ENCODE data around the gene UST.

The UST gene

GRCh38 chr6:148965287-148965686 is 218.5 kb downstream of the UST start:
- DNase-seq (ENCODE audit: low spot score) = no peak
- in situ Hi-C loops (cut with MboI; ENCODE audit: low pct_unique_long_range_greater_than_20kb, low sequenced_read_pairs, unreplicated experiment) = no loop called here
- no peak for TF ChIP-seq CTCF (IDR thresholded peaks at IDR 0.05; ENCODE audit: extremely low read depth, insufficient read depth, missing control alignments)

- in situ Hi-C loops (cut with MboI; ENCODE audit: low pct_unique_long_range_greater_than_20kb, low sequenced_read_pairs, unreplicated experiment) = no loop called here
Measured at GRCh38 chr6:148967011-148967520, 220.2 kb downstream of the UST start.

GRCh38 chr6:148967541-148967956 is 220.7 kb downstream of the UST start:
- TF ChIP-seq CTCF (IDR thresholded peaks at IDR 0.05; ENCODE audit: extremely low read depth, insufficient read depth, missing control alignments) = no peak
- in situ Hi-C loops (cut with MboI; ENCODE audit: low pct_unique_long_range_greater_than_20kb, low sequenced_read_pairs, unreplicated experiment) = no loop called here
- no peak for DNase-seq (ENCODE audit: low spot score)

More at GRCh38 chr6:148967011-148967520, 220.2 kb downstream of the UST start:
- DNase-seq (ENCODE audit: low spot score) = no peak
- no peak for TF ChIP-seq CTCF (IDR thresholded peaks at IDR 0.05; ENCODE audit: extremely low read depth, insufficient read depth, missing control alignments)

GRCh38 chr6:148968771-148969602 is 222.2 kb downstream of the UST start:
- in situ Hi-C loops (cut with MboI; ENCODE audit: low pct_unique_long_range_greater_than_20kb, low sequenced_read_pairs, unreplicated experiment) = no loop called here
- DNase-seq (ENCODE audit: low spot score) = no peak
- no peak for TF ChIP-seq CTCF (IDR thresholded peaks at IDR 0.05; ENCODE audit: extremely low read depth, insufficient read depth, missing control alignments)

- no peak for TF ChIP-seq CTCF (IDR thresholded peaks at IDR 0.05; ENCODE audit: extremely low read depth, insufficient read depth, missing control alignments)
- in situ Hi-C loops (cut with MboI; ENCODE audit: low pct_unique_long_range_greater_than_20kb, low sequenced_read_pairs, unreplicated experiment) = no loop called here
- DNase-seq (ENCODE audit: low spot score) = no peak
Measured at GRCh38 chr6:148969603-148970061, 222.8 kb downstream of the UST start.

GRCh38 chr6:148971031-148971927 is 224.4 kb downstream of the UST start:
- TF ChIP-seq CTCF (IDR thresholded peaks at IDR 0.05; ENCODE audit: extremely low read depth, insufficient read depth, missing control alignments) = no peak
- in situ Hi-C loops (cut with MboI; ENCODE audit: low pct_unique_long_range_greater_than_20kb, low sequenced_read_pairs, unreplicated experiment) = no loop called here

More at GRCh38 chr6:148971031-148971927, 224.4 kb downstream of the UST start:
- no peak for DNase-seq (ENCODE audit: low spot score)
